NCI-H526 (cell line): Measurements from ENCODE around the gene IGFBP1.
A peak's percentile ranks its signal among the peaks of the same experiment; 100 is the strongest.

ENCODE experiments used
- DNase-seq, 2 experiments: peaks; one replicate each; lab custom pipeline; 2025; lab: John Stamatoyannopoulos, UW

Gene IGFBP1

GRCh38 chr7:45881280-45881758 is 7.0 kb upstream of the IGFBP1 start:
- no peak for DNase-seq

DNA sequence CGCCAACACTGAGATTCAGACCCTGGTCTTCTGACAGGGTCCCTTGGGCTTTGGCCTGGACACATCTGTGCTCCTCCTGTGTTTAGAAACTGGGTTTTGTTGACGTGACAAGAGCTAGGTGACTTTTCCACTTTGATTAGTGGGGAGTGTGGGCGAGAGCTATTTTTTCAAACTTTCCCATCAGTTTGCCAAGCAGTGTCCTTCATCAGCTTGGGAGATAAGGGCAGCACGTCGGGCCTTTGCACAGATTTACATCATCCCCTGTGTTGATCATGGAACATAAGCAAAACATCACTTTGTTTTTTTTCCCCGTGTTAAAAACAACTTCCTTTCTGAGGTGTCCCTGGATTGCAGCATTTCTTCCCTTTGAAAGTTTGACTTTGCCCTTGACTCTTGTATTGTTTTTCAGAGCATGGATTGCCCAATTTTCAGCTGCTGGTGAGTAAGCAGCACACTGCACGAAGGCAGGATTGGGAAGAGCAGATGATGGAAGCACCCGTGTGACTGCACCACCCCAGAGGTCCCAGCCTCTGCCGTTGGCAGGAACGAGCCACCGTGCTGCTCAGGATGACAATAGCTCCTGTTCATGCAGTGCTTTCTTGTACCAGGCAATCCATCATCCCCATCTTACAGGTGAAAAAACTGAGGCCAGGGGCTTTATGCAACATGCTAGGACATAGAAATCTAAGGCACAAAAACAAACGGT is 6.4 kb upstream of the IGFBP1 start:
- no peak for DNase-seq

GRCh38 chr7:45882465-45882810 is 5.8 kb upstream of the IGFBP1 start:
- DNase-seq: no peak

- no peak for DNase-seq
Observed at GRCh38 chr7:45884136-45884535, 4.2 kb upstream of the IGFBP1 start.

- no peak for DNase-seq
Observed at GRCh38 chr7:45885264-45885882, 2.9 kb upstream of the IGFBP1 start.

GRCh38 chr7:45886931-45887667 is 1.2 kb upstream of the IGFBP1 start:
- no peak for DNase-seq

DNA sequence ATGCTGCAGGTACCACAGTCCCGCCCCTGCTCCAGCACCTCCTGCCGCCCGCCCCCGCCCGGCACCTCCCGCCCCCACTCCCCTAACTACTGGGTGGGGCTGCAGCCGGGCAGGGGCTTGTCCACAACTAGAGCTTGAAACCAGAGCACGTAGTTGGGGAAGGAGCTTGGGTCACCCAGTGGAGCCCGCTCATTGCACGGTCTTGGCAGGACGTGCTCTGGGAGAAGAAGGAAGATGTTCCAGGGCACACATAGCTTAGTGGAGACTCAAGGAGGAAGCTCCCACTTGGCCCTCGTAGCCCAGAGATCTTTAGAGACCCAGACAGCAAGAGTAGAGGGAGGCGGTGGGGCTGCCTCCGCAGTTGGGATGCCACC is 692 bp downstream of the IGFBP1 start:
- DNase-seq: no peak

DNA sequence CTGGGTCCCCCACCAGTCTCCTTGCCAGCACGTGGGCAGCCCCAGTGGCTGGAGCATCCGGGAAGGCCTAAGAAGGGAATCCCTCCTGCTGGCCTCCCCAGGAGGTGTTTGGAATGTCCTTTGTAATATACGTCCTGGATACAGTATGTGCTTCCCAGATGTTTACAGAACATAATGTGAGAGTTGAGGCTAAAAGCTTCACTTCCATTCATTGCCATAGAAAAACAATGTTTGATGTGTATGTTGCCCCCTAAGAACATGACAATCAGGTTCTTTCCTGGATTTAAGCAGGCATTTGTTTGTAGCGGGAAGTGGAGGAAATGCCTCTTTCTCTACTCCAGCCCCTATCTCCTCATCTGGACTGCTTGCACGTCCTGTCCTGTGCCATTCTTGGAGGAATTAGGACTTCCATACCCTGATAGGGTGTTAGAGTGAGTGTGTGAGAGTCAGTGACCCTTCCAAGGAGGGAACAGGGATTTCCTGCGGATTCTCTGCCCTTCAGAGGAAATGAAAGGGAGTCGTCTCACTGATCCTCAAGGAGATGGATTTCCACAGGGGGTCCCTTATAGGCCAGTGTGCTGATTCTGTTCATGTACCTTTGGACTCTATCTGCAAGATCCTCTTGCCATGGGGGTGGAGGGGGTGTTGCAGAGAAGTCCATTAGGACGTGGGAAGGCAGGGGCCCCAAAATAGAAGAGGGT is 1.2 kb downstream of the IGFBP1 start:
- DNase-seq: no peak

DNA sequence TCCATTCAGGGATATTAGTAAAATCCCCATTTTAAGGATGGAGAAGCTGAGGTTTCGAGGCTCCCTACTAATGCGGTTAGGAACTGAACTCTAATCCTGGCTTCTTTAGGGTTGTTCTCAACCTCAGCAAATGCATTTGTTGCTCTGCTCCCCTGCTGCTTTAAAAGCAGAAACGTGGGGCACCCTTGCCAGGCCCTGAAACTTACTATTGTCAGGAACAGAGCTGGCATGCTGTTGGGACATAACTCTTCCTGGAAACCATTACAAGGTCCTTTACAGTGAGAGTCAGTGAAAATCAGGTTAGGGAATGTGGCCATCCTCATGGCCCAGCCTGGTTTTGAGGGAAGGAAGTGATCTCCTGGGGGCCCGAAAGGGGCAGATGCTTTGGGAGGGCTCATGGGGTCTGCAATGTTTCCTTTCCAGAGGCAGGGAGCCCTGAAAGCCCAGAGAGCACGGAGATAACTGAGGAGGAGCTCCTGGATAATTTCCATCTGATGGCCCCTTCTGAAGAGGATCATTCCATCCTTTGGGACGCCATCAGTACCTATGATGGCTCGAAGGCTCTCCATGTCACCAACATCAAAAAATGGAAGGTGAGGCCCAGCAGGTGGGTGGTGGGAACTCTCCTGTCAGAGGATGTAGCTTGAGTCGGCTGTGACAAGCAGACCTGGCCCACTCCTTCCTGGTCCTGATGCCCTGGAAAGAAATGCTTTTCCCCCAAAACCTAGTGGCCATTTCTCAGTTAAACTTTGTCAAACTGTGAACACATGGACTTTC is 2.0 kb downstream of the IGFBP1 start:
- DNase-seq: no peak

DNA sequence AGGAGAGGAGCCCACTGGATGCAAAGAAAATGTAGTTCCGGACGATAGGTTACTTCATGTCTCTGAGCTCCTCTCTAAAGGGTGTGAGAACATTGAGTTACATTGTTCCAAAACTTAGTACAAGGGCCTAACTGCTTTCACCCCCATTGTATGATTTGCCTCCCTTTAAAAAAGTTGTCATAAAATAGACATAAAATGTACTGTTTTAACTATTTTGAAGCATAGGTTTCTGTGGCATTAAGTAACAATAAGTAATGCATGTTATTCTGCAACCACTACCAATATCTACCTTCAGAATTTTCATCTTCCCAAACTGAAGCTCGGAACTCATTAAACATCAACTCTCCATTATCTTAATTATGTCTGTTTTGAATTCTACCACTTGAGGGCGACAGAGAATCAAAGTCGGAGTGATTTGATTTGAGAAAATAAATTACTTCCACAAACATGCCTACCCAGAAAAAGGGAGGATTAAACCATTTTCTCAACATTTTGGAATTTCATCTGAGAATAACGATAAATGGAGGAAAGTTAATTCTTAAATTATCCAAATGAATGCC is 2.7 kb downstream of the IGFBP1 start:
- peak in 1 of 2 experiments; percentile 38 for DNase-seq

DNA sequence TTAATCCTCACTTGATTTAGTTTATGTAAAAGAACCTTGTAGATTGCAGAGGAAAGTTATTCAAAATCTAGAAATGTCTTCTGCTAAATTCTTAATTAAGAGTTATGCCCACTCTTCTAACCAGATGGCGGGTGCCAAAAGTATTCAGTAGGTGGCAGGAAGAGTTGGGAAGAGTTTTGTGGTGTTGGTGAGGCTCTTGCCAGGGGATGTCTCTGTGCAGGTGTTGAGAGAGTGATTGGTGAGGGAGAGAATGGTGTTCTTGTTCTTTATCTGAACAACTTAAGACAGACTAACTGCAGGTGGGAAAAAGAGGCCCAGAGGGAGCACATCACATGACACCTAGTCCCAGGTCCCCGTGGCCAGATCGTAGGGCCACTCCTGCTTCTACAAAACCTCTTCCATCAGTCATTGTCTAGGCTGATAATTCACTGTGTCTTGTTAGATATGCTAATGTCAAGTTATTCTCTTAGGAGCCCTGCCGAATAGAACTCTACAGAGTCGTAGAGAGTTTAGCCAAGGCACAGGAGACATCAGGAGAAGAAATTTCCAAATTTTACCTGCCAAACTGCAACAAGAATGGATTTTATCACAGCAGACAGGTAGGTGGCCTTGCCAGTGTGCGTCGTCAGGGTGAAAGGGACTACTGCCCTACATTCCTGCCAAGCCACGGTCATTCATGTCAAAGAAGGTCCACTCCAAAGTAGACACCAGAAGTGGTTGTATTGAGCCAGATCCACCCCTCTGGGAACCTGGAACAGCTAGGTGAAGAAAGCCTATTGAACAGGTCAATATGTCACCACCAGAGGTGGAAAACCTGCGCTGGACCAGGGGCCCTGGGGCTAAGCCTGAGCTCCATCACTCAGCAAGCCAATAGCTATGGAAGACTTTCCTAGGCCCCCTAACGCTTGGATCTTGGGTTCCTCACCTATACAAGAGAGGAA is 3.4 kb downstream of the IGFBP1 start:
- DNase-seq: no peak

DNA sequence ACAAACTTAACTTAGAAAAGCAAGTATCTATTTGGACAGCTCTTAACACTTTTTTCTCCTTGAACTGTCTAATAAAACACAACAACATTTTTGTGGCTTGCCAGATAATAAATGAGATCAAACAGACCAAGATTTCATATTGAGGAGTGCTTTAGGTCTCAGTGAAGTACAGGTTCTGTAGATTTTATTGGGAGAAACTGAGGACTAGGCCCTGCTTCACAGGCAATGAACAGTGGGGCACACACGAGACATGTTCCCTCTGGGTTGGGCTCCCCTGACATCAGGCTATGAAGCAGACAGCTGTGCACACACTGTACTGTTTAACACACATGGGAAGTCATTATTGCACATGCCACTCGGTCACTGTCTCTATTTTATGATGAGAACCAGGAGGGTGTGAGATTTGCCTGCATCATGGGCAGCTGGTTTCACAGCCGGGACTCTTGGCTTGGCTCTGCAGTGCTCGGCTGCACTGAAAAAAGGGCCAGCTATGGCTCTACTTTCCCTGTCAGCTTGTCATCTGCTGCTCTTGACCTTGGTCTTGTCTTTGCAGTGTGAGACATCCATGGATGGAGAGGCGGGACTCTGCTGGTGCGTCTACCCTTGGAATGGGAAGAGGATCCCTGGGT is 4.2 kb downstream of the IGFBP1 start:
- no peak for DNase-seq

- DNase-seq: no peak
Observed at GRCh38 chr7:45893374-45893995, 5.2 kb downstream of the IGFBP1 start.

DNA sequence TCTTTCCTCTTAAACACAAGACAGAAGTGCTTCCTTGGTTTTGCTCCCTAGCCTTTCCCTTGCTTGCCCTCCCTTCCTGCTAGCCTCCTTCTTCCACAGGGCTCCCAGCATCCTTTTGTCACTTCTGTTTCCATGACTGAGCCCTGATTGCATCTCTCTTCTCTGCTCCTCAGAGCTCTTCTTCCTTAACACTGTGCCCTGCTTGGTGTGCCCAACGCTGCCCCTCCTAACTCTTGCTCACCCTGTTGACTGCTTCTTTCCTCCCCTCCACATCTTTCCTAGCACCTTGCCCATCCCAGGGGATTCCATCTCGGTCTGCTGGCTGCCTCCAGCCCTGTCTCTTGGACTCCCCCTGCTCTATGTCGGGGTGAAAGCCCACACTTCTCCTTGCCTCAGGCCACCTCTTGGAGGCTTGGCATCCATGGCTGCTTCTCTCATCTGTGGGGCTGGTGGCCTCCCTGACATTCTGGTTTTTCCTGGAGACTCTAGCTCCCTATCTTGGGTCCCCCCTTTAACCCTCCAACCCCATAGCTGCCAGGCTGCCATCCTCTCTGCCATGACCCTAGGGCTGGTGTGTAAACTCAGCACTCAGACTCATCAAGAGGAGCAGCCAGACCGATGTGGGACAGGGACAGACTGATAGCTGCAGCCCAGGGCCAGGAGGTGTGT is 5.8 kb downstream of the IGFBP1 start:
- DNase-seq: no peak

GRCh38 chr7:45894665-45895062 is 6.4 kb downstream of the IGFBP1 start:
- no peak for DNase-seq

DNA sequence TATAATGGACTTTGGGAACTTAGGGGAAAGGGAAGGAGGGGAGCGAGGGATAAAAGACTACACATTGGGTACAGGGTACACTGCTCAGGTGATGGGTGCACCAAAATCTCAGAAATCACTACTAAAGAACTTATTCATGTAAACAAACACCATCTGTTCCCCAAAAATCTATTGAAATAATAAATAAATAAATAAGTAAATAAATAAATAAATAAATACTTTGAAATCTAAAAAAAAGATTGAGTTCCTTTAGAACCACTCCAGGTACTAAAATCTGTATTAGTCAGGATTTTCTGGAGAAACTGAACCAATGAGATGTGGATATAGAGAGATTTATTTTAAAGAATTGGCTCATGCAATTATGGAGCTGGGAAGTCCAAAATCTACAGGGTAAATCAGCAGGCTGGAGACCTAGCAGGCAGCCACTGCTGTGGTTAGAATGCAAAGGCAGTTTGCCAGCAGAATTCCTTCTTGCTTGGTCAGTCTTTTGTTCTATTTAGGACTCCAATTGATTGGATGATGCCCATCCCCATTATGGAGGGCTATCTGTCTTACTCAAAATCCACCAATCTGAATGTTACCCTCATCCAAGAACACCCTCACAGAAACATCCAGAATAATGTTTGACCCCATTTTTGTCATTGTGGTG is 8.9 kb downstream of the IGFBP1 start:
- no peak for DNase-seq

GRCh38 chr7:45898222-45898621 is 9.9 kb downstream of the IGFBP1 start:
- no peak for DNase-seq

GRCh38 chr7:45901566-45901965 is 13.3 kb downstream of the IGFBP1 start:
- no peak for DNase-seq
